Measurements from ENCODE around the gene STXBP1.

The STXBP1 gene

DNA sequence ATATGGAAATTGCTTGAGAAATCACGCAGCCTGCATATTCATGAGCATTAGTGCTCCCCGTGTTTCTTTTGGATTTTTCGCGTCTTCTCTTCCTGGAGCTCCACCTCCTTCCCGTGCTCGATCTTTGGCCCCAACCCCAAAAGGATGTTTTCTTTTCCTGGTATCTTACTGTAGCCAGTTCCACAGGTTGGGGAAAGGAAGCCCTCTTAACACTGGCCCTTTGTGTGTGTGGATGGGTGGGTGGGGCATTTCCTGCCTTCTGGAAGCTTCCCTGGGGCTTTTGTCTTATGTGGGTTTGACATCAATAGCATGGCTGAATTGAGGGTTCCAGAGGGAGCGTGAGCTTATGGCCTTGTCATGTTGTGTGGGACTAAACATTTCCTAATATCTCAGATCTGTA is 21.9 kb downstream of the STXBP1 start:
- TF ChIP-seq, protein P1, sequence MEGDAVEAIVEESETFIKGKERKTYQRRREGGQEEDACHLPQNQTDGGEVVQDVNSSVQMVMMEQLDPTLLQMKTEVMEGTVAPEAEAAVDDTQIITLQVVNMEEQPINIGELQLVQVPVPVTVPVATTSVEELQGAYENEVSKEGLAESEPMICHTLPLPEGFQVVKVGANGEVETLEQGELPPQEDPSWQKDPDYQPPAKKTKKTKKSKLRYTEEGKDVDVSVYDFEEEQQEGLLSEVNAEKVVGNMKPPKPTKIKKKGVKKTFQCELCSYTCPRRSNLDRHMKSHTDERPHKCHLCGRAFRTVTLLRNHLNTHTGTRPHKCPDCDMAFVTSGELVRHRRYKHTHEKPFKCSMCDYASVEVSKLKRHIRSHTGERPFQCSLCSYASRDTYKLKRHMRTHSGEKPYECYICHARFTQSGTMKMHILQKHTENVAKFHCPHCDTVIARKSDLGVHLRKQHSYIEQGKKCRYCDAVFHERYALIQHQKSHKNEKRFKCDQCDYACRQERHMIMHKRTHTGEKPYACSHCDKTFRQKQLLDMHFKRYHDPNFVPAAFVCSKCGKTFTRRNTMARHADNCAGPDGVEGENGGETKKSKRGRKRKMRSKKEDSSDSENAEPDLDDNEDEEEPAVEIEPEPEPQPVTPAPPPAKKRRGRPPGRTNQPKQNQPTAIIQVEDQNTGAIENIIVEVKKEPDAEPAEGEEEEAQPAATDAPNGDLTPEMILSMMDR (IDR thresholded peaks at IDR 0.05) = no peak
- no peaks in the 10 kb centered on the region for H3K9me3 Mint-ChIP-seq
- H3K4me1 Mint-ChIP-seq = peaks cover 14% of the 10 kb centered on the region
- peaks cover 13% of the 10 kb centered on the region for H3K36me3 Mint-ChIP-seq (ENCODE audit: low read depth)
- no peak for DNase-seq
- no peaks in the 10 kb centered on the region for H3K27me3 Mint-ChIP-seq (ENCODE audit: low read depth, poor library complexity)
- no peak overlapping the region for H3K4me3 Mint-ChIP-seq
- H3K27ac Mint-ChIP-seq = no peak overlapping the region

DNA sequence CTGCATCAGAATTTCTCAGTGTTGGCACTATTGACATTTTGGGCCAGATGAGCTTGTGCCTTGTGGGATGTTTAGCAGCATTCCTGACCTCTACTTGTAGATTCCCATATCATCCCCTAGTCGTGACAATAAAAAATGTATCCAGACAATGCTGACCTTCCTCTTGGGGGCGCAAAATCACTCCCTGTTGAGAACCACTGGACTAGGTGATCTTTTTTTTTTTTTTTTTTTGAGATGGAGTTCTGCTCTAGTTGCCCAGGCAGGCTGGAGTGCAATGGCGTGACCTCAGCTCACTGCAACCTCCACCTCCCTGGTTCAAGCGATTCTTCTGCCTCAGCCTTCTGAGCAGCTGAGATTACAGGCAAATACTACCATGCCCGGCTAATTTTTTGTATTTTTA is 22.6 kb downstream of the STXBP1 start:
- no peaks in the 10 kb centered on the region for H3K9me3 Mint-ChIP-seq

DNA sequence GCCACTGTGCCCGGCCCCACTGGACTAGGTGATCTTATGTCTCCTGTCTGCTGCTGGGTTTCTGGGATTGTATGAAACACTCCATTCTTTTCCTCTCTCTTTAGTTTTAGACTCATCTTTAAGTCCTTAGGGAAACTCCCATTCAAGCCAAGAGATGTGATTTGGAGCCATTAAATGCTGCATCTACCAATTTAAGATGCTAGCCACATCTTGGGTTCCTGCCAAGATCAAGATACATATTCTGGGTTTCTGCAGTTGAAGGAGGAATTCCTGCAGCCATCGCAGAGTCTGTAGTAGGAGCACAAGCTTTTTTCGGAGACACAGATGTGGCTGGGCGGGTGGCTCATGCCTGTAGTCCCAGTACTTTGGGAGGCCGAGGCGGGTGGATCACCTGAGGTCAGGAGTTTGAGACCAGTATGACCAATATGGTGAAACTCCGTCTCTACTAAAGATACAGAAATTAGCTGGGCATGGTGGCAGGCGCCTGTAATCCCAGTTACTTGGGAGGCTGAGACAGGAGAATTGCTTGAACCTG is 23.2 kb downstream of the STXBP1 start:
- peaks cover 7% of the 10 kb centered on the region for H3K4me1 Mint-ChIP-seq
- no peak overlapping the region for H3K27ac Mint-ChIP-seq
- peaks cover 13% of the 10 kb centered on the region for H3K36me3 Mint-ChIP-seq (ENCODE audit: low read depth)
- no peaks in the 10 kb centered on the region for H3K9me3 Mint-ChIP-seq
- DNase-seq = no peak
- no peaks in the 10 kb centered on the region for H3K27me3 Mint-ChIP-seq (ENCODE audit: low read depth, poor library complexity)
- no peak overlapping the region for H3K4me3 Mint-ChIP-seq
- TF ChIP-seq, protein P1 (IDR thresholded peaks at IDR 0.05) = no peak

More for the DNA sequence above, 22.6 kb downstream of the STXBP1 start:
- Mint-ChIP-seq H3K27me3 (ENCODE audit: low read depth, poor library complexity) (no peaks in the 10 kb centered on the region), H3K36me3 (ENCODE audit: low read depth) (peaks cover 13% of the 10 kb centered on the region), H3K4me3 (no peak overlapping the region), H3K27ac (no peak overlapping the region), H3K4me1 (peaks cover 7% of the 10 kb centered on the region)
- DNase-seq = no peak
- TF ChIP-seq, protein P1 (IDR thresholded peaks at IDR 0.05) = no peak

DNA sequence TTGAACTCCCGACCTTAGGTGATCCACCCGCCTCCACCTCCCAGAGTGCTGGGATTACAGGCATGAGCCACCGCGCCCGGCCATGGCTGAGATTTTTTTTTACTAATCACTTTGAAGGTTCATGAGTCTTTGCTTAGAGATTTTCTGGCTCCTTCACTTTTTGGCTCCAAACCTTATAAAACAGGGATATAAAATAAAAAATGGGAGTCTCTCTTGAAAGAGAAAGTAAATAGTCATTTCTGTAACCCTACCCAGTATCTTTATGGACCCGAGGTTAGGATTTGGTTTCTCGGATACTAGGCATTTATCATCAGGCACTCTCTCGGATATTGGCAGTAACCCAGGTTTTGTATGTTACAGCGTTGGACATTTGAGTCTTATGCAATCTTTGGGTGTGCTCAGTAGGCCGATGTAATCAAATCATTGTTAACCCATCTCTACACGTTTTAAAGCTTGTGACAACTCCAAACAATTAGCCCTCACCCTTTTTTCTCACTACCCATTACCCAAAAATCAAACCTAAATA is 25.3 kb downstream of the STXBP1 start:
- Mint-ChIP-seq H3K4me3 (no peak overlapping the region), H3K4me1 (peaks cover 7% of the 10 kb centered on the region), H3K36me3 (ENCODE audit: low read depth) (no peaks in the 10 kb centered on the region), H3K9me3 (no peaks in the 10 kb centered on the region), H3K27me3 (ENCODE audit: low read depth, poor library complexity) (no peaks in the 10 kb centered on the region), H3K27ac (no peak overlapping the region)
- DNase-seq = no peak
- TF ChIP-seq, protein P1 (IDR thresholded peaks at IDR 0.05) = no peak

DNA sequence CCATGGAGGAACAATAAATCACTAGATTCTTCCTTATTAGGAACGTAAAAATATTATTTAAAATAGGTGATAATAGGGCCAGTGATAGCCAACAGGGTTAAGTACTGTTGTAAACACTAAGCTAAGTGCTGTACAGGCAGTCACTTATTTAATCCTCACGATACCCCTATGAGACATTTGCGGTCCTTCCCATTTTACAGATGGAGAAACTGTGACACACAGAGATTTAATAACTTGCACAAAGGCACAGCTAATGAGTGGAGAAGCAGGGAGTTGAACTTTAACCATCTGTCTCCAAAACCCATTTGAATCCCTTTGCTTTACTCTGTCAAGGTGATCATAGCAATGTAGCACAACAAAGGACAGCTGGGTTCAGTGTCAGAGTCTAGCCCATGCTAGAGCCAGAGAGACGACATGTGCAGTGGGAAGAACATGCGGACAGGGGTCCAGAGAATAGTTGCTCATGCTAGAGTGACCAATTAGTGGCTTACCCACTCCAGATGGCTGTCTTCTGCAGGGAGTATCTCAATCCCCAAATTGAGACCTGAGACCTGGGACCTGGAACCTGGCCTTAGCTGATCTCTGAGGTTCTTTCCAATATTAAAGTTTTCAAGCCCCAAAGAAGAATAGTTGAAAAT is 28.9 kb downstream of the STXBP1 start:
- TF ChIP-seq, protein P1 (IDR thresholded peaks at IDR 0.05) = no peak
- Mint-ChIP-seq H3K4me1 (no peaks in the 10 kb centered on the region), H3K36me3 (ENCODE audit: low read depth) (no peaks in the 10 kb centered on the region), H3K9me3 (no peaks in the 10 kb centered on the region), H3K4me3 (no peak overlapping the region), H3K27me3 (ENCODE audit: low read depth, poor library complexity) (no peaks in the 10 kb centered on the region), H3K27ac (no peak overlapping the region)
- no peak for DNase-seq
